Thyroid gland (tissue), 4 donors: ENCODE data around the gene MEGF10.

ENCODE experiments used
- CTCF ChIP-seq, 6 experiments: fragments of 200-600 bp in 3 of 6; fragments of 450-650 bp in 3 of 6; sonication (generic) in 3 of 6; IDR thresholded peaks; one replicate each; pipeline ENCODE4 v1.5.1; 2016 to 2019; ENCODE audit warnings: antibody characterized with exemption in 6 of 6, mild to moderate bottlenecking in 2 of 6, inconsistent platforms in 1 of 6, moderate library complexity in 1 of 6
- POLR2A ChIP-seq, 2 donors: fragments of 450-650 bp; IDR thresholded peaks; one replicate each; pipeline ENCODE4 v1.6.1; 2017; ENCODE audit warnings: antibody characterized with exemption in 2 of 2, mild to moderate bottlenecking in 2 of 2, moderate library complexity in 1 of 2

- no peak for TF ChIP-seq POLR2A (IDR thresholded peaks at IDR 0.05)
- no peak for TF ChIP-seq CTCF (IDR thresholded peaks at IDR 0.05)
Measured at GRCh38 chr5:127486471-127486870, 195.9 kb downstream of the MEGF10 start.
